Smooth muscle cell (in vitro differentiated cells): ENCODE results near the gene GBGT1. TPM values are rescaled to one million over a fixed set of nuclear protein-coding genes. Genes with fewer than 3 reads are reported as not detected.
A peak's percentile ranks its signal among the peaks of the same experiment; 100 is the strongest.

Experiments
- DNase-seq: peaks from one replicate; lab custom pipeline; 2025; ENCODE audit not compliant: unreplicated experiment; lab: John Stamatoyannopoulos, UW
- H2AFZ ChIP-seq: fragments of 200-600 bp; sonication (generic); 2 replicates; pipeline ENCODE4 v1.6.0; 2016; ENCODE audit warnings: antibody characterized with exemption, low read depth, mild to moderate bottlenecking
- H3F3A ChIP-seq: fragments of 200-600 bp; sonication (generic); 2 replicates; pipeline ENCODE4 v1.6.0; 2017; ENCODE audit warnings: antibody characterized with exemption, low read depth
- H3K27ac ChIP-seq: fragments of 200-600 bp; sonication (generic); 2 replicates; pipeline ENCODE4 v1.5.1; 2016; ENCODE audit warnings: low read depth, mild to moderate bottlenecking
- H3K27me3 ChIP-seq: fragments of 200-600 bp; sonication (generic); 2 replicates; pipeline ENCODE4 v1.6.1; 2016; ENCODE audit warnings: low read depth, mild to moderate bottlenecking
- H3K36me3 ChIP-seq: fragments of 200-600 bp; sonication (generic); 2 replicates; pipeline ENCODE4 v1.5.1; 2016; ENCODE audit warnings: low read depth
- H3K4me1 ChIP-seq: fragments of 200-600 bp; sonication (generic); 2 replicates; pipeline ENCODE4 v1.5.1; 2016; ENCODE audit warnings: low read depth
- H3K4me2 ChIP-seq: fragments of 200-600 bp; sonication (generic); 2 replicates; pipeline ENCODE4 v1.6.0; 2016; ENCODE audit warnings: mild to moderate bottlenecking
- H3K4me3 ChIP-seq: fragments of 200-600 bp; sonication (generic); 2 replicates; pipeline ENCODE4 v1.5.1; 2016; ENCODE audit warnings: mild to moderate bottlenecking
- H3K79me2 ChIP-seq: fragments of 200-600 bp; sonication (generic); 2 replicates; pipeline ENCODE4 v1.6.0; 2016; ENCODE audit warnings: low read depth, mild to moderate bottlenecking
- H3K9ac ChIP-seq: fragments of 200-600 bp; sonication (generic); 2 replicates; pipeline ENCODE4 v1.6.0; 2016; ENCODE audit warnings: low read depth
- H3K9me3 ChIP-seq: fragments of 200-600 bp; sonication (generic); replicated peaks from 2 replicates; pipeline ENCODE4 v1.5.1; 2016; ENCODE audit warnings: low read depth
- H4K20me1 ChIP-seq: fragments of 200-600 bp; sonication (generic); 2 replicates; pipeline ENCODE4 v1.6.0; 2016; ENCODE audit warnings: low read depth
- WGBS: methylation state at CpG from one replicate; pipeline ENCODE4 v1.1.7; 2016; ENCODE audit warnings: low lambda C conversion rate; 5-methylcytosine and 5-hydroxymethylcytosine counted together
- polyA plus RNA-seq: library from polyadenylated mRNA; unstranded; fragments of >200 nt; fragmentation: Nextera tagmentation; extraction: Ambion mirVana; gene quantifications from 2 replicates; pipeline ENCODE4 v1.2.1, GENCODE V29; 2016
- total RNA-seq: library from RNA; depleted of rRNA; stranded (reverse); fragments of >200 nt; gene quantifications from 2 replicates; pipeline ENCODE4 v1.2.3, GENCODE V29; 2014
- TF ChIP-seq, protein P1 (sequence below): fragments of 200-600 bp; sonication (generic); IDR thresholded peaks from 2 replicates; pipeline ENCODE4 v1.5.1; 2017; ENCODE audit warnings: borderline replicate concordance, mild to moderate bottlenecking, antibody characterized with exemption; ENCODE audit not compliant: insufficient read depth, poor library complexity, severe bottlenecking

GBGT1 gene
- total and polyA plus RNA-seq, 2 experiments from 2014 or later, result 4.5 to 11.3 TPM

DNA sequence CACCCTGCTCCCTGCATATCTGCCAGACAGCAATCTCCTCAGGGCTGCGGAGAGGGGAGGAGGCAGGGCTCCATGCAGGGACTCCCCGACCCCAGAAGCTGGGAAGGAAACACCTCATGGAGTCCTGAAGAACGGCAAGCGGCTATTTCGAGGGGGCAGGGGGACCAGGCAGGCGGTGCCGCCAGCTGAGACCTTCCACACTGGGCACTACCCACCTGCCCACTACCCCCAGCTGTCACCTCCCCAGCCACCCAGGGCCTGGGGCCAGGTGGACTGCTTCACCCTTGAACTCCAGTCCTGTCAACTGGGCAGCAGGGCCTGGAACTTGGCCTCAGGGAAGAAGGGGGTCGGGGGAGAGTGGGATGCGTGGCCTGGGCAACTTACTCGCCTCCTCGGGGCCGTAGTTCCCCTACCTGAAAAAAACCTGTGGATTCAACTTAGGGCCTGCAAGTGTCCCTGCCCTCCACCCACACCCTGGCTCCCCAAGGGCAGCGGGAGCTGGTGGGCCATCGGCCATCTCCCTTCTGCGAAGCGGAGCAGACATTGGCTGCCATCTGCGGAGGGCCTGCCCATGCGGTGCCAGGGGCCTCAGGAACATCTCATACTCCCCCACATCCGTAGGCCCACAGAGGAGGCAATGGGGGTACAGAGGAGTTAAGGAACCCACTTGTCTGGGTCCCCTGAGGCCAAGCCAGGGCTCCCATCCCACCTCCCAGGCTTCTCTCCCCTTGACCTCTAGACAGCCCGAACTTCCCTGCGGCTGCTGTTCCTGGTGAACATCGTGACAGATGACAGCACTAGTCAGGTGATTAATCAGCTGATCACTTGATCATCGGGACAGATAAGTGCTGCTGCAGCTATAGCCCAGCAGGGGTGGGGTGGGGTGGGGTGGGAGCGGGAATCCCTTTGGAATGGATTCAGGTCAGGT is 24.2 kb downstream of the GBGT1 start:
- Histone ChIP-seq H3K4me1 (peaks cover 8% of the 10 kb centered on the region), H3K9ac (no peak overlapping the region), H3K4me3 (no peak overlapping the region), H3K4me2 (no peak overlapping the region), H4K20me1 (peaks cover 91% of the 10 kb centered on the region), H2AFZ (no peak overlapping the region), H3K36me3 (no peaks in the 10 kb centered on the region), H3K9me3 (no peaks in the 10 kb centered on the region), H3F3A (peaks cover 11% of the 10 kb centered on the region), H3K27me3 (no peaks in the 10 kb centered on the region), H3K79me2 (peaks cover 51% of the 10 kb centered on the region), H3K27ac (no peak overlapping the region)
- TF ChIP-seq, protein P1, sequence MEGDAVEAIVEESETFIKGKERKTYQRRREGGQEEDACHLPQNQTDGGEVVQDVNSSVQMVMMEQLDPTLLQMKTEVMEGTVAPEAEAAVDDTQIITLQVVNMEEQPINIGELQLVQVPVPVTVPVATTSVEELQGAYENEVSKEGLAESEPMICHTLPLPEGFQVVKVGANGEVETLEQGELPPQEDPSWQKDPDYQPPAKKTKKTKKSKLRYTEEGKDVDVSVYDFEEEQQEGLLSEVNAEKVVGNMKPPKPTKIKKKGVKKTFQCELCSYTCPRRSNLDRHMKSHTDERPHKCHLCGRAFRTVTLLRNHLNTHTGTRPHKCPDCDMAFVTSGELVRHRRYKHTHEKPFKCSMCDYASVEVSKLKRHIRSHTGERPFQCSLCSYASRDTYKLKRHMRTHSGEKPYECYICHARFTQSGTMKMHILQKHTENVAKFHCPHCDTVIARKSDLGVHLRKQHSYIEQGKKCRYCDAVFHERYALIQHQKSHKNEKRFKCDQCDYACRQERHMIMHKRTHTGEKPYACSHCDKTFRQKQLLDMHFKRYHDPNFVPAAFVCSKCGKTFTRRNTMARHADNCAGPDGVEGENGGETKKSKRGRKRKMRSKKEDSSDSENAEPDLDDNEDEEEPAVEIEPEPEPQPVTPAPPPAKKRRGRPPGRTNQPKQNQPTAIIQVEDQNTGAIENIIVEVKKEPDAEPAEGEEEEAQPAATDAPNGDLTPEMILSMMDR, result no peak
- no peak for DNase-seq
- WGBS, result 94% methylated on average over 24 of the region's 24 CpGs

DNA sequence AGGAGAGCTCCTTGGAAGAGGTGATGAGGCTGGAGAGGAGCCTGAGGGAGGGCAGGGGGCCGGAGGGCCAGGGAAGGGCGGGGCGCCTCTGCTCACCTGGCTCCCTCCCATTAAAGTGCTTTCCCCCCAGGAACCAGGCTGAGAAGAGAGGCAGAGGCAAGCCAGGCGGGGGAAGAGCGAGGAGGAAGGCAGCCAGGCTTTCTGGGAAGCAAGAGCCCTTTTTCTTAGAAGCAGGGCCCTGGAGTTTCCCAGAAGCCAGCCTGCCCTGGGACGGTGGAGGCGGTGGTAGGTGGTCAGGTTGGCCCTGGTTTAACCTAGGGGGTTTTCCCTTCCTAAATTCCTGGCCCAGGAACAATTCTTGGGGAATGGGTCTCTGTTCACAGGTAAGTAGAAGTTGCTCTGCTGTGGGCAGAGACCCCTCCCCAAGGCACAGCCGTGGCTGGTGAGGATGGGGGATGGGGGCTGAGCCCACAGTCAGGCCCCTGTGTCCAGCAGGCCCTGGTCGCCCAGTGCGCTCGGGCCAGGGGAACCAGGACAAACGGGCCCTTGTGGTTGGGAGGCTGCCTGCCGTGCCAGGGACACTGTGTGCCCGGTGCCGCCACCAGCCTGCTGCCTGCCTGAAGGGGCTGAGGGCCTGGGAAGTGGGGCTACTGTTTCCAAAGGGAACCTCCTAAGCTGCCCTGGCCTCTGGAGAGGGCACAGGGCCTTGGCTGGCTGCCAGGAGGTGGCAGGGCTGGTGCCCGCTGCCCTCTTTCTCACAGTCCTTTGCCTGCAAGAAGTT is 26.1 kb downstream of the GBGT1 start:
- Histone ChIP-seq H3K36me3 (no peaks in the 10 kb centered on the region), H3K9me3 (no peaks in the 10 kb centered on the region), H3K27ac (no peak overlapping the region), H4K20me1 (peaks cover 82% of the 10 kb centered on the region), H3K27me3 (no peaks in the 10 kb centered on the region), H3K79me2 (peaks cover 46% of the 10 kb centered on the region), H3K4me2 (no peak overlapping the region), H3K9ac (no peak overlapping the region), H3F3A (peaks cover 17% of the 10 kb centered on the region), H3K4me3 (no peak overlapping the region), H2AFZ (no peak overlapping the region), H3K4me1 (peaks cover 8% of the 10 kb centered on the region)
- TF ChIP-seq, protein P1, result no peak
- no peak for DNase-seq
- 95% methylated on average over 16 of the region's 16 CpGs for WGBS

DNA sequence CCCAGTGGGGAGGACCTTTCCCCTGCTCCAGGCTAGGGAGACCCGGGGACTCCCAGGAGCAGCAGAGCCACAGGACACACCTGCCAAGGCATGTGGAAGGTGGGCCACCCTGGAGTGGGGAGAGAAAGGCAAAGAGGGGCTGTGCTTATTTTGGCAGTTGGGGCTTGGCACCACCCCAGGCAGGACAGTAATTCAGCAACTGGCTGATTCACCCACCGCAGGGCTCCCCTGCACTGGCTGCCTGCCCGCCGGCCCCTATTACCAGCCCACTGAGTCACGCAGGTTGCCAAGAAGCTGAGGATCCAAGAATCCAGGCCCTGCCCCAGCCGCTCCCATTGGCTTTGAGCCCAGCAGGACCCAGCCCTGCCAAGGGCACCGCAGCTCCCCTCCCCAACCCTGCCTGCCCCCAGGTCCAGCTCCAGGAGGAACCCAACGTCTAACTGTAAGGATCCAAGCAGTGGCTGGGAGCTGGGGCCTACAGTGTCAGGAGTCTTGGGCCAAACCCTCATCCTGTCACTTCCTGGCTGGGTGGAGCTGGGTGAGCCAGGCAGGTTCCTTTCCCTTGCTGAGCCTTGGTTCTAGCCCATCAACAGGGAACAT is 28.5 kb downstream of the GBGT1 start:
- H3K4me3 ChIP-seq, result no peak overlapping the region
- no peaks in the 10 kb centered on the region for H3K36me3 ChIP-seq
- peaks cover 8% of the 10 kb centered on the region for H3K4me1 ChIP-seq
- H4K20me1 ChIP-seq, result peaks cover 81% of the 10 kb centered on the region
- H3K9ac ChIP-seq, result peak overlapping the region; percentile 90
- H3K9me3 ChIP-seq, result no peaks in the 10 kb centered on the region
- TF ChIP-seq, protein P1, result no peak
- H3K27ac ChIP-seq, result peak overlapping the region; percentile 97
- no peak overlapping the region for H3K4me2 ChIP-seq
- H3K79me2 ChIP-seq, result peaks cover 41% of the 10 kb centered on the region
- H2AFZ ChIP-seq, result no peak overlapping the region
- 89% methylated on average over 5 of the region's 8 CpGs for WGBS
- no peaks in the 10 kb centered on the region for H3K27me3 ChIP-seq
- peaks cover 17% of the 10 kb centered on the region for H3F3A ChIP-seq
- DNase-seq, result no peak
